HCT116 (cell line): Measurements from ENCODE around the gene TSPAN14. TPM values are rescaled to one million over a fixed set of nuclear protein-coding genes. Genes with fewer than 3 reads are reported as not detected.
A peak's percentile ranks its signal among the peaks of the same experiment; 100 is the strongest.

Source experiments
- ATAC-seq: fragments of 200-7000 bp; cut with Tn5 transposase; 2 replicates; pipeline ENCODE4 v1.9.1; 2020; ENCODE audit warnings: mild to moderate bottlenecking, moderate library complexity
- Bru-seq: library from RNA; stranded (reverse); fragments of 400-500 nt; gene quantifications from one replicate; lab custom pipeline; 2021; lab: Mats Ljungman, UMichigan
- BruChase-seq, 2 experiments: library from RNA; stranded (reverse); fragments of 400-500 nt; gene quantifications; one replicate each; lab custom pipeline; 2021; lab: Mats Ljungman, UMichigan
- BruUV-seq: library from RNA; stranded (reverse); fragments of 400-500 nt; replicated peaks from 2 replicates; lab custom pipeline; 2021; lab: Mats Ljungman, UMichigan
- CTCF ChIA-PET: fragments of 300-600 bp; sonication (Branson Sonifier 250); formaldehyde crosslinking; loops from one replicate; lab custom pipeline; 2021; ENCODE audit warnings: antibody characterized with exemption; lab: Charles Lee
- POLR2A ChIA-PET: fragments of 300-600, 350-600 bp; sonication (Branson Sonifier 250); formaldehyde crosslinking; loops from one replicate; lab custom pipeline; 2021; ENCODE audit warnings: antibody characterized with exemption; lab: Charles Lee
- RAD21 ChIA-PET, 2 experiments: fragments of 300-600 bp; sonication (Branson Sonifier 250); formaldehyde crosslinking; loops; one replicate each; lab custom pipeline; 2023; ENCODE audit warnings: low total read pairs in 2 of 2; ENCODE audit not compliant: uncharacterized antibody in 2 of 2, unreplicated experiment in 2 of 2, low non-redundant PET in 1 of 2; lab: Charles Lee
- DNase-seq: peaks from one replicate; pipeline ENCODE4 v3.0.0-alpha.2; 2010; ENCODE audit warnings: low read depth, low spot score
- H2AFZ ChIP-seq: fragments of 200-600 bp; shearing (Covaris generic), sonication (generic); 2 replicates; pipeline ENCODE4 v1.6.1; 2017; ENCODE audit warnings: low read depth, mixed run types, mixed read lengths, antibody characterized with exemption, low read length; ENCODE audit not compliant: poor library complexity, severe bottlenecking
- H3K27ac ChIP-seq: 2 replicates; pipeline ENCODE4 v1.5.1; 2012; ENCODE audit warnings: low read depth, low read length
- H3K27me3 ChIP-seq: fragments of 200-600 bp; sonication (generic); 2 replicates; pipeline ENCODE4 v1.6.1; 2016; ENCODE audit warnings: mixed run types, low read length, mixed read lengths; ENCODE audit not compliant: insufficient read depth
- H3K36me3 ChIP-seq, 2 experiments: fragments of 200-500 bp in 1 of 2; fragments of 200-600 bp in 1 of 2; sonication (Bioruptor generic) in 1 of 2; sonication (generic) in 1 of 2; 2 replicates each; pipeline versions ENCODE4 v1.5.1 to v1.6.1; 2014 to 2016; ENCODE audit warnings: low read length in 2 of 2, inconsistent platforms in 1 of 2, mixed read lengths in 1 of 2, mixed run types in 1 of 2; ENCODE audit not compliant: insufficient read depth in 2 of 2, control insufficient read depth in 1 of 2
- H3K4me1 ChIP-seq, 2 experiments: fragments of 200-600 bp in 1 of 2; sonication (generic) in 1 of 2; 2 replicates each; pipeline versions ENCODE4 v1.5.1 to v1.6.1; 2012 to 2017; ENCODE audit warnings: low read length in 2 of 2, inconsistent platforms in 1 of 2, mild to moderate bottlenecking in 1 of 2, mixed read lengths in 1 of 2, mixed run types in 1 of 2, moderate library complexity in 1 of 2; ENCODE audit not compliant: insufficient read depth in 2 of 2, control insufficient read depth in 1 of 2
- H3K4me2 ChIP-seq: fragments of 200-600 bp; sonication (generic); 2 replicates; pipeline ENCODE4 v1.6.1; 2017; ENCODE audit warnings: mixed run types, low read length, mixed read lengths
- H3K4me3 ChIP-seq, 2 experiments: fragments of 200-600 bp in 1 of 2; sonication (generic) in 1 of 2; replicated peaks in 1 of 2; 2 replicates each; pipeline ENCODE4 v1.5.1; 2011 to 2016; ENCODE audit warnings: low read length in 2 of 2, control low read depth in 1 of 2, low read depth in 1 of 2, mild to moderate bottlenecking in 1 of 2, mixed read lengths in 1 of 2, mixed run types in 1 of 2
- H3K79me2 ChIP-seq: fragments of 200-600 bp; sonication (generic); 2 replicates; pipeline ENCODE4 v1.6.1; 2017; ENCODE audit warnings: mild to moderate bottlenecking, mixed run types, low read length, moderate library complexity, mixed read lengths; ENCODE audit not compliant: insufficient read depth
- H3K9ac ChIP-seq: fragments of 200-600 bp; sonication (generic); 2 replicates; pipeline ENCODE4 v1.6.1; 2016; ENCODE audit warnings: low read length, mixed read lengths
- H3K9me2 ChIP-seq: fragments of 200-600 bp; sonication (generic), shearing (Covaris generic); 2 replicates; pipeline ENCODE4 v1.6.1; 2017; ENCODE audit warnings: mixed run types, mild to moderate bottlenecking, moderate library complexity; ENCODE audit not compliant: insufficient read depth
- H3K9me3 ChIP-seq, 2 experiments: fragments of 200-500 bp in 1 of 2; fragments of 200-600 bp in 1 of 2; sonication (Bioruptor generic) in 1 of 2; sonication (generic) in 1 of 2; 2 replicates each; pipeline ENCODE4 v1.6.1; 2014 to 2017; ENCODE audit warnings: low read length in 2 of 2, mixed read lengths in 2 of 2, inconsistent platforms in 1 of 2, low read depth in 1 of 2, mild to moderate bottlenecking in 1 of 2, mixed run types in 1 of 2, moderate library complexity in 1 of 2; ENCODE audit not compliant: control insufficient read depth in 1 of 2, insufficient read depth in 1 of 2
- H4K20me1 ChIP-seq: fragments of 200-600 bp; sonication (generic), shearing (Covaris generic); 2 replicates; pipeline ENCODE4 v1.6.1; 2017; ENCODE audit warnings: mixed run types, mild to moderate bottlenecking, moderate library complexity; ENCODE audit not compliant: insufficient read depth
- FOSL1 ChIP-seq: IDR thresholded peaks from 2 replicates; pipeline ENCODE4 v1.6.1; 2012; ENCODE audit warnings: low read depth
- POLR2A ChIP-seq: IDR thresholded peaks from 2 replicates; pipeline ENCODE4 v1.7.0; 2011; ENCODE audit warnings: borderline replicate concordance; ENCODE audit not compliant: insufficient read depth, insufficient read length; ENCODE audit errors: extremely low read depth
- POLR2AphosphoS5 ChIP-seq: IDR thresholded peaks from 2 replicates; pipeline ENCODE4 v1.6.1; 2011; ENCODE audit warnings: mild to moderate bottlenecking, low read depth, low read length, moderate library complexity
- SP1 ChIP-seq: IDR thresholded peaks from 2 replicates; pipeline ENCODE4 v1.6.1; 2012; ENCODE audit warnings: low read depth
- TCF7L2 ChIP-seq: IDR thresholded peaks from 2 replicates; pipeline ENCODE4 v1.7.0; 2011; ENCODE audit warnings: borderline replicate concordance, inconsistent platforms; ENCODE audit not compliant: insufficient read depth, insufficient read length; ENCODE audit errors: extremely low read depth
- ZFX ChIP-seq: fragments of 450-650 bp; IDR thresholded peaks from 2 replicates; pipeline ENCODE4 v1.6.1; 2017
- ZNF274 ChIP-seq: fragments of 200-500 bp; sonication (Bioruptor generic); IDR thresholded peaks from 2 replicates; pipeline ENCODE4 v1.6.1; 2014; ENCODE audit warnings: mild to moderate bottlenecking, low read depth, low read length, inconsistent platforms
- intact Hi-C: fragments of 100-400 bp; cut with micrococcal nuclease; formaldehyde crosslinking; loops from 2 replicates; pipeline ENCODE4 v1.10.0; 2022
- long read RNA-seq: library from polyadenylated mRNA; unstranded; transcript quantifications from one replicate; pipeline ENCODE4 v2.0.0, GENCODE V29; 2021; ENCODE audit not compliant: unreplicated experiment
- polyA plus RNA-seq: library from polyadenylated mRNA; unstranded; fragments of >200 nt; gene quantifications from 2 replicates; pipeline ENCODE4 v1.2.1, GENCODE V29; 2012; ENCODE audit warnings: missing spikeins
- total RNA-seq: library from RNA; stranded (reverse); gene quantifications from one replicate; pipeline ENCODE4 v1.2.1, GENCODE V29; 2021; ENCODE audit not compliant: unreplicated experiment
- TF ChIP-seq, protein P1 (sequence below): IDR thresholded peaks from 2 replicates; pipeline ENCODE4 v1.6.1; 2012

TSPAN14 gene, protein sequence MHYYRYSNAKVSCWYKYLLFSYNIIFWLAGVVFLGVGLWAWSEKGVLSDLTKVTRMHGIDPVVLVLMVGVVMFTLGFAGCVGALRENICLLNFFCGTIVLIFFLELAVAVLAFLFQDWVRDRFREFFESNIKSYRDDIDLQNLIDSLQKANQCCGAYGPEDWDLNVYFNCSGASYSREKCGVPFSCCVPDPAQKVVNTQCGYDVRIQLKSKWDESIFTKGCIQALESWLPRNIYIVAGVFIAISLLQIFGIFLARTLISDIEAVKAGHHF
- 86.8 TPM for total RNA-seq
- polyA plus RNA-seq: 61.9 and 66.2 TPM in 2 replicates
- Bru-seq, nascent RNA: percentile 76 among the genes with signal in this experiment
- BruChase-seq, experiment 1, labeled RNA remaining after a 6-hour chase: percentile 83 among the genes with signal in this experiment
- BruChase-seq, experiment 2, labeled RNA remaining after a 2-hour chase: percentile 82 among the genes with signal in this experiment
- long read RNA-seq, full-length matches to known transcripts: 14 of 104 reads
- long read RNA-seq, partial matches to known transcripts: 6 of 104 reads
- long read RNA-seq, other reads (novel, unspliced or antisense): 84 of 104 reads

DNA sequence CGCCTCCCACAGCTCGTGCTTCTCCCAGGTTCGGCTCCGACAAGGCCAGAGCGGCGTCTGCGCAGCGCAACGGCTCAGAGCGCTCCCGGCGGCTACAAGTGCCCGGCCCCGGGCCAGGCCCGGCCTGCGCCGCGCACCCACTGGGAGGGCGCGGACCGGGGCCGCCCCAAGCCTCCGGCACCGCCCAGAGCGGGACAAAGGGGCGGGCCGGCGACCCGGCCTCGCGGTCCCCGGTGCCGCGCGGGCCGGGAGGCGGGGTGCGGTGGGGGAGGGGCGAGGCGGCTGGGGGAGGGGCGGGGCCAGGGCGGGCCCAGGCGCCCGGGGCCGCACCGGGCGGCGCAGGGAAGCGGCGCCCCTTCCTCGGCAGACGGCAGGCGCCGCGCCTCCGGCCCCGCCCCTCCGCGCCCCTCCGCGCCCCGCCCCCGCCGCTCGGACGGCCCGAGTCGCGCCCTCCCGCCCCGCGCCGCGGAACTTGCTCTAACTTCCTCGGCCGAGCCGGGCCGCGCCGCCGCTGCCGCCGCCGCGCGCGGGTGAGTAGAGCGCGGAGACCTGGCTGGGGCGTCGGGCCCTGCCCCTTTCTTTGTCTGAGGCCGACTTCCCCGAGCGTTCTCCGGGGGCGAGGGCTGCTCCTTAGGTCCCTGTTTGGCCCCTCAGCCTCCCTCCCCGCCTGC, at the start of gene TSPAN14:
TSPAN14 (plus strand) TSS at position 469 of the 671 bp plus-strand sequence. CDS start 34,924 bp downstream, outside the sequence.
- ChIA-PET POLR2A (no interaction called here), CTCF (interaction anchor here (1.7 kb wide), 2 partner anchors 10 to 51 kb away, joined by 6 to 9 read pairs; no protein-coding TSS in a partner anchor), RAD21 (no interaction called here)
- DNase-seq (no peak), ATAC-seq (peak; percentile 84)
- BruUV-seq: no TSS peak
- Histone ChIP-seq H3K79me2 (peaks cover 48% of the 10 kb centered on the region), H3K27me3 (no peaks in the 10 kb centered on the region), H3K9me3 (peaks cover 0 to 5% of the 10 kb centered on the region in 2 experiments; a peak in 1 of 4 replicates), H3K27ac (peak within 1 kb of the TSS; percentile 87), H3K4me1 (peaks cover 35 to 54% of the 10 kb centered on the region in 2 experiments), H3K4me3 (peak within 1 kb of the TSS; percentile 83 to 92), H2AFZ (no peak within 1 kb of the TSS), H3K36me3 (no peaks in the 10 kb centered on the region), H3K9me2 (no peaks in the 10 kb centered on the region), H3K4me2 (peak within 1 kb of the TSS; percentile 96), H3K9ac (peak within 1 kb of the TSS; percentile 88), H4K20me1 (no peaks in the 10 kb centered on the region)
- intact Hi-C loops: no loop called here
- TF ChIP-seq ZNF274: no peak
- peak; percentile 79 for TF ChIP-seq POLR2AphosphoS5
- TF ChIP-seq, protein P1, sequence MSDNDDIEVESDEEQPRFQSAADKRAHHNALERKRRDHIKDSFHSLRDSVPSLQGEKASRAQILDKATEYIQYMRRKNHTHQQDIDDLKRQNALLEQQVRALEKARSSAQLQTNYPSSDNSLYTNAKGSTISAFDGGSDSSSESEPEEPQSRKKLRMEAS: peak; percentile 51
- TF ChIP-seq POLR2A: peak; percentile 43
- peak; percentile 61 for TF ChIP-seq ZFX
- TF ChIP-seq SP1: no peak

DNA sequence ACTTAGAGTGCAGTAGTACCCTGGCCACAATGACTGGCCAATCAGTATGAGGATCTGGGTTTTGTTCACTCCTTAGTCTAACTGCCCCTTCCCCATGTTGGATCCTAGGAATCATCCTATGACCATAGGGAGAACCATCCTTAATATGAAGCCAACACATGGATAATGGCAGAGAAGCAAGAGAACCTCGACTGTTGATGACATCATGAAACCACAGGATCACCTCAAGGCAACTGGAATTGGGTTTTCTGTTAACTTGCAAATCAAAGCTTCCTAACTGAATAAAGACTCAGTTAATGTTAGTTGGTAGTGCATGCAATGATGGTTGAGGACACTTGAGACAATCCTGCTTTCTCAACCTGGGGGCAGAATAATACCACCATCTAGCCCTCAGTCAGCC, 49.1 kb upstream of the TSPAN14 start:
- no TSS peak for BruUV-seq
- Histone ChIP-seq H3K4me3 (no peak overlapping the region), H3K36me3 (no peaks in the 10 kb centered on the region), H3K27me3 (no peaks in the 10 kb centered on the region), H2AFZ (no peak overlapping the region), H3K9me2 (no peaks in the 10 kb centered on the region), H3K9me3 (no peaks in the 10 kb centered on the region), H3K4me2 (no peak overlapping the region), H3K79me2 (no peaks in the 10 kb centered on the region), H4K20me1 (no peaks in the 10 kb centered on the region), H3K4me1 (peaks cover 3 to 12% of the 10 kb centered on the region in 2 experiments; a peak in 3 of 4 replicates), H3K9ac (no peak overlapping the region), H3K27ac (no peak overlapping the region)
- ChIA-PET CTCF (interaction anchor here (1.1 kb wide), 1 partner anchor 27 kb away, joined by 3 read pairs; no protein-coding TSS in a partner anchor), RAD21 (no interaction called here), POLR2A (no interaction called here)
- DNase-seq (no peak), ATAC-seq (no peak)
- intact Hi-C loops: no loop called here
- TF ChIP-seq FOSL1 (no peak), TCF7L2 (no peak), SP1 (no peak)
